Measurements from ENCODE around the gene LRRC32.

Gene LRRC32

DNA sequence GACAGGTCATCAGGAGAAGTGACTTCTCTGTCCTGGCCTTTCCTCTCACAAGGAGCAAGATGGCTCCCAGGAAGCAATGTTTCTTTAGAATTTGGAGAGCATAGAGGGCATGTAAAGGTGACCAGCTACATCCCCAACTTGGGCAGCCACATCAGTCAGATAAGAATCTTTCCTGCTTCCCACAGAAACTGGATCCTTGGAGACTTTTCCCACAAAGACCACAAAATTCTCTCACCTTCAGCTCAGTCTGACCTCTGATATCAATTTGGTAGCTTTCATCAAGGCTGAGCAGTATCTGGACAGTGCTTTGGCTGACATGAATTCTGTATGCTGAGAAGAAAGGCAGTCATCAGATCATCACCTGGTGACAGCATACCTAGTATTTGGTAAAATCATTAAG is 23.3 kb upstream of the LRRC32 start:
- TF ChIP-seq, protein P1, sequence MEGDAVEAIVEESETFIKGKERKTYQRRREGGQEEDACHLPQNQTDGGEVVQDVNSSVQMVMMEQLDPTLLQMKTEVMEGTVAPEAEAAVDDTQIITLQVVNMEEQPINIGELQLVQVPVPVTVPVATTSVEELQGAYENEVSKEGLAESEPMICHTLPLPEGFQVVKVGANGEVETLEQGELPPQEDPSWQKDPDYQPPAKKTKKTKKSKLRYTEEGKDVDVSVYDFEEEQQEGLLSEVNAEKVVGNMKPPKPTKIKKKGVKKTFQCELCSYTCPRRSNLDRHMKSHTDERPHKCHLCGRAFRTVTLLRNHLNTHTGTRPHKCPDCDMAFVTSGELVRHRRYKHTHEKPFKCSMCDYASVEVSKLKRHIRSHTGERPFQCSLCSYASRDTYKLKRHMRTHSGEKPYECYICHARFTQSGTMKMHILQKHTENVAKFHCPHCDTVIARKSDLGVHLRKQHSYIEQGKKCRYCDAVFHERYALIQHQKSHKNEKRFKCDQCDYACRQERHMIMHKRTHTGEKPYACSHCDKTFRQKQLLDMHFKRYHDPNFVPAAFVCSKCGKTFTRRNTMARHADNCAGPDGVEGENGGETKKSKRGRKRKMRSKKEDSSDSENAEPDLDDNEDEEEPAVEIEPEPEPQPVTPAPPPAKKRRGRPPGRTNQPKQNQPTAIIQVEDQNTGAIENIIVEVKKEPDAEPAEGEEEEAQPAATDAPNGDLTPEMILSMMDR (IDR thresholded peaks at IDR 0.05; ENCODE audit: control insufficient read depth, extremely low read depth, insufficient read depth), result no peak
- no peak overlapping the region for H3K4me3 ChIP-seq (ENCODE audit: low read depth, low read length)
- DNase-seq (ENCODE audit: low read depth), result no peak

DNA sequence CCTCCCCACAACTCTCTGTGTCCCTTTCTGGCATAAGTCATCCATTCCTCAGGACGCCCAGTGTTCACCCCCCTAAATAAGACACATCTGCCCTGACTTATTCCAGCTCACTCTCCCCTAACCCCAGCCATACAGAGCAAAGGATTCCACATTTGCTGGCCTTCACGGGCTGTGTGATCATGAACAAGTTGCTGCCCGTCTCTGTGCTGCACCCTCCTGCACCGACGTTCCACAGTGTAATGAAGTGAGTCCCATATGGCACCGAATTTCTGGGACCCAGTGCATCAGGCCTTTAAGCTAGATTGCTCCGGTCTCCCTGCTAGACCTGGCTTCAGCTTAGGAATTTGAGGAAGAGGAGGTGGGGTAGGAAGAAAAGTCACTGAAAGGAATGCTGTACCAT is 22.4 kb upstream of the LRRC32 start:
- no peak for DNase-seq (ENCODE audit: low read depth)
- TF ChIP-seq, protein P1 (IDR thresholded peaks at IDR 0.05; ENCODE audit: control insufficient read depth, extremely low read depth, insufficient read depth), result no peak
- H3K4me3 ChIP-seq (ENCODE audit: low read depth, low read length), result no peak overlapping the region

DNA sequence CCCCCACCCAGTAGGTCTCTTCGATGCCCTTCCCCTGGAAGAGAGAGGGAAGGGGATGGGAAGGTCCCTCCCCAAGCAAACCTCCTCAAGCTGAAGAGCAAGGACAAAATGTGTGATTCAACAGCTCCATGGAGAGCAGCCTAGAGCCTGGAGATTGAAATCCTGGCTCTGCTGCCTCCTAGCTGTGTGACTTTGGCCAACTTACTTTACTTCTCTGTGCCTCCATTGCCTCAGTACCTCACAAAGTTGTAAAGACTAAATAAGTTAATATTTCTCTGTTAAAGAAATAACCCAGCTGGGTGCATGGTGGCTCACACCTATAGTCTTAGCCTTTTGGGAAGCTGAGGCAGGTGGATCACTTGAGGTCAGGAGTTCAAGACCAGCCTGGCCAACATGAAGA is 21.1 kb upstream of the LRRC32 start:
- H3K4me3 ChIP-seq (ENCODE audit: low read depth, low read length), result no peak overlapping the region
- TF ChIP-seq, protein P1 (IDR thresholded peaks at IDR 0.05; ENCODE audit: control insufficient read depth, extremely low read depth, insufficient read depth), result no peak

DNA sequence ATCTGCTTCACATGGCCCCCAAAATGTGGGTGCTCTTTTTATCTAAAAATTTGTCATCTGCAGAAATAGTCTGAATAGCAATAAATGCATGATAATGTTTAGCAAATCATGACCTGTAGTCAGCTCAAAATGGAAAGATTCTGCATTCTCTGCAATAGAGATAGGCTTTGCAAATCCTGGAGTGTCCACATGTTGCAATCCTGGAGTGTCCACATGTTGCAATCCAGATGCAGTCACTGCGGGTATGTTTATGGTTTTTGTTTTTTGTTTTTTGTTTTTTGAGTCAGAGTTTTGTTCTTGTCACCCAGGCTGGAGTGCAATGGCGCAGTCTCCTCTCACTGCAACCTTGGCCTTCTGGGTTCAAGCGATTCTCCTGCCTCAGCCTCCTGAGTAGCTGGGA is 20.2 kb upstream of the LRRC32 start:
- no peak overlapping the region for H3K4me3 ChIP-seq (ENCODE audit: low read depth, low read length)
- DNase-seq (ENCODE audit: low read depth), result no peak
- TF ChIP-seq, protein P1 (IDR thresholded peaks at IDR 0.05; ENCODE audit: control insufficient read depth, extremely low read depth, insufficient read depth), result no peak

More for the DNA sequence above, 21.1 kb upstream of the LRRC32 start:
- DNase-seq (ENCODE audit: low read depth), result no peak

DNA sequence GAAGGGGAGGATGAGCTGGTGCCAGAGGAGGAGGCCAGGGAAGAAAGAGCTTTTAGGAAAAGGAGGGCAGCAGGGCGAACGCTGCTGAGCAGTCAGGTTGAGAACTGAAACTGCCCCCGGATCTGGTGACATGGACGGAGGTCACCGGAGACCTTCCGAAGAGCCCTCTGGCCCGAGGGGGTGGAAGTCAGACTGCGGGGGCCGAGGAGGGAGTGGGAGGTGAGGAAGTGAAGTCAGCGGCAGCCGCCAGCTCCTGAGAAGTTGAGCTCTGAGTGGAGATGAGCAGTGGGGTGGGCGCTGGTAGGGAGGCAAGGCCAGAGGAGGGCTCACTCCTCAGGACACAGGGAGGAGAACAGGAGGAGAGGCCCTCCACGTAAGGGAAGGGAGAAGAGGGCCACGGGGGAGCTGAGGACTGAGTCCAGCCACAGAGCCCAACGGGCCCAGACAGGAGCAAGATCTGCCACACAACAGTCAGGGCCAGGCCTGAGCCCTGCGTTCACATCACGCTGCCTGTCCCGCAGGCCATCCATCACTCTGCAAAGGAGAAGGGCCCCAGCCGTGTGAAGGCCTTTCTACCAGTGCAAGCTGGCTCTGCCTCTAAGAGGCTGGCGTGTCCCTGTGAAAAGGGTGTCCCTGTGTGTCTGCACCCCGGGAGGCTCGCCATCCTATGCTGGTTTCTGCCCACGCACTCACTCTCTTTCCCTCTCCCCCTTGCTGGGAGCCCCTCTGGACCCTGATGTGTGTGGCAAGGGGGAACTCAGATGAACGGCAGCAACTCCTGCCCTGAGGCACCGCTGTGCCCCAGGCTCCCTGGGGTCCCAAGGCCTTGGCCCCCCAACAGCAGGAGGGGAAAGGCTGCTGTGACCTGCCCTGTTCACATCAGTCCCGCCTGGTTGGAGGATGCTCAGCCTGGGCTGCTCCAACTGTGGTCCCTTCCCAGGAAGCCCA is 19.0 kb upstream of the LRRC32 start:
- H3K4me3 ChIP-seq (ENCODE audit: low read depth, low read length), result no peak overlapping the region
- TF ChIP-seq, protein P1 (IDR thresholded peaks at IDR 0.05; ENCODE audit: control insufficient read depth, extremely low read depth, insufficient read depth), result no peak
- DNase-seq (ENCODE audit: low read depth), result no peak

DNA sequence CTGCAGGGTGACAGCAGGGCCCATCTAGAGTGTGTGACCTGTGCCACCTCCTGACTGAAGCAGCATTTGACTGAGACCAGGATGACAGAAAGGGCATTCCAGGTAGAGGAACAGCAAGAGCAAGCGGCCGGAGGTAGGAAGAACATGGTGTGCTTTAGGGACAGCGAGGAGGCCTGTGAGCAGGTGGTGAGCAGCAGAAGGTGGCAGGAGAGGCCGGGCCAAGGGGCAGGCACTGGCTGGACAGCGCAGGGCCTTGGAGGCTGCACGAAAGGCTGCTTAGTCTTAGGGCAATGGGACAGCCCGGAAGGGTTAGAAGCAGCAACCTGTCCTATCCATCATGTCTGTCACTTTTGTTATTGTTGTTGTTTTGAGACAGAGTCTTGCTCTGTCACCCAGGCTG is 17.6 kb upstream of the LRRC32 start:
- TF ChIP-seq, protein P1 (IDR thresholded peaks at IDR 0.05; ENCODE audit: control insufficient read depth, extremely low read depth, insufficient read depth), result no peak
- H3K4me3 ChIP-seq (ENCODE audit: low read depth, low read length), result no peak overlapping the region
- DNase-seq (ENCODE audit: low read depth), result no peak
